CD14-positive monocyte (primary cell): ENCODE measurements around the gene CHST11. TPM values are rescaled to one million over a fixed set of nuclear protein-coding genes. Genes with fewer than 3 reads are reported as not detected.

ENCODE experiments used
- DNase-seq, 3 donors: peaks; one replicate each; pipeline ENCODE4 v3.0.0-alpha.2; 2011 to 2022
- H2AFZ ChIP-seq: 2 replicates; pipeline ENCODE4 v1.6.0; 2012; ENCODE audit warnings: mild to moderate bottlenecking, low read depth, low read length, inconsistent platforms; ENCODE audit not compliant: insufficient read depth, poor library complexity, severe bottlenecking
- H3K27ac ChIP-seq, 2 donors: 1 replicate in 1 of 2; 2 replicates in 1 of 2; pipeline ENCODE4 v1.5.1; 2012 to 2013; ENCODE audit warnings: low read length in 2 of 2, control low read depth in 1 of 2, inconsistent platforms in 1 of 2, low read depth in 1 of 2, mild to moderate bottlenecking in 1 of 2
- H3K27me3 ChIP-seq, 2 donors: one replicate each; pipeline versions ENCODE4 v1.6.0 to v1.6.1; 2011 to 2013; ENCODE audit warnings: low read length in 2 of 2; ENCODE audit not compliant: control insufficient read depth in 2 of 2, insufficient read depth in 2 of 2
- H3K36me3 ChIP-seq, 2 donors: replicated peaks in 1 of 2; 1 replicate in 1 of 2; 2 replicates in 1 of 2; pipeline versions ENCODE4 v1.5.1 to v1.6.1; 2012 to 2013; ENCODE audit warnings: low read length in 2 of 2, control low read depth in 1 of 2, inconsistent platforms in 1 of 2, mild to moderate bottlenecking in 1 of 2; ENCODE audit not compliant: insufficient read depth in 2 of 2, control insufficient read depth in 1 of 2
- H3K4me1 ChIP-seq, 2 donors: 1 replicate in 1 of 2; 2 replicates in 1 of 2; pipeline versions ENCODE4 v1.5.1 to v1.6.1; 2012 to 2013; ENCODE audit warnings: low read length in 2 of 2, control low read depth in 1 of 2, inconsistent platforms in 1 of 2, mild to moderate bottlenecking in 1 of 2, moderate library complexity in 1 of 2; ENCODE audit not compliant: insufficient read depth in 2 of 2, control insufficient read depth in 1 of 2
- H3K4me2 ChIP-seq: replicated peaks from 2 replicates; pipeline ENCODE3; 2012; ENCODE audit warnings: low read length, moderate library complexity, mild to moderate bottlenecking; ENCODE audit not compliant: poor library complexity, severe bottlenecking; ENCODE audit errors: extremely low read depth
- H3K4me3 ChIP-seq, 3 experiments: fragments of 200-600 bp in 1 of 3; sonication (generic) in 1 of 3; replicated peaks in 1 of 3; 1 replicate in 2 of 3; 2 replicates in 1 of 3; pipeline ENCODE4 v1.5.1; 2011 to 2013; ENCODE audit warnings: low read length in 3 of 3, mild to moderate bottlenecking in 3 of 3, control low read depth in 2 of 3, low read depth in 2 of 3, inconsistent platforms in 1 of 3, moderate library complexity in 1 of 3
- H3K79me2 ChIP-seq: 2 replicates; pipeline ENCODE4 v1.6.0; 2012; ENCODE audit warnings: mild to moderate bottlenecking, control low read depth, inconsistent platforms, low read length, moderate library complexity; ENCODE audit not compliant: insufficient read depth
- H3K9ac ChIP-seq: 2 replicates; pipeline ENCODE4 v1.6.0; 2017; ENCODE audit warnings: low read length, mild to moderate bottlenecking; ENCODE audit not compliant: insufficient read depth, poor library complexity, severe bottlenecking
- H3K9me3 ChIP-seq, 2 donors: replicated peaks in 1 of 2; 1 replicate in 1 of 2; 2 replicates in 1 of 2; pipeline versions ENCODE4 v1.5.1 to v1.6.1; 2012 to 2013; ENCODE audit warnings: low read length in 2 of 2, control low read depth in 1 of 2; ENCODE audit not compliant: control insufficient read depth in 1 of 2, insufficient read depth in 1 of 2
- H4K20me1 ChIP-seq: 2 replicates; pipeline ENCODE4 v1.6.0; 2012; ENCODE audit warnings: mild to moderate bottlenecking, low read length, control low read depth, moderate library complexity; ENCODE audit not compliant: insufficient read depth
- H3K27ac Mint-ChIP-seq, 7 donors: one replicate each; pipeline ENCODE4 v1.8.0; 2020; ENCODE audit warnings: mild to moderate bottlenecking in 7 of 7, mixed read lengths in 7 of 7, moderate library complexity in 6 of 7, inconsistent platforms in 2 of 7
- H3K27me3 Mint-ChIP-seq, 3 donors: one replicate each; pipeline ENCODE4 v1.8.0; 2021 to 2022; ENCODE audit warnings: low read depth in 3 of 3, mild to moderate bottlenecking in 3 of 3, mixed read lengths in 3 of 3, moderate library complexity in 3 of 3, inconsistent platforms in 1 of 3
- H3K36me3 Mint-ChIP-seq, 2 donors: one replicate each; pipeline ENCODE4 v1.8.0; 2020; ENCODE audit warnings: mixed read lengths in 2 of 2, inconsistent platforms in 1 of 2, mild to moderate bottlenecking in 1 of 2
- H3K4me1 Mint-ChIP-seq: one replicate; pipeline ENCODE4 v1.8.0; 2020; ENCODE audit warnings: mild to moderate bottlenecking, mixed read lengths
- H3K4me3 Mint-ChIP-seq, 2 donors: one replicate each; pipeline ENCODE4 v1.8.0; 2020; ENCODE audit warnings: mild to moderate bottlenecking in 2 of 2, mixed read lengths in 2 of 2, moderate library complexity in 1 of 2
- H3K9me3 Mint-ChIP-seq, 7 donors: one replicate each; pipeline ENCODE4 v1.8.0; 2020 to 2022; ENCODE audit warnings: mixed read lengths in 7 of 7, mild to moderate bottlenecking in 6 of 7, moderate library complexity in 6 of 7, inconsistent platforms in 2 of 7
- WGBS: methylation state at CpG from one replicate; pipeline ENCODE4 v1.1.5; 2013; ENCODE audit warnings: missing lambda C conversion rate; ENCODE audit not compliant: insufficient coverage; 5-methylcytosine and 5-hydroxymethylcytosine counted together
- intact Hi-C, 2 donors: fragments of 100-400 bp; cut with micrococcal nuclease; formaldehyde crosslinking; loops; one replicate each; pipeline versions ENCODE4 v1.15.0 to v1.15.1; 2023
- polyA plus RNA-seq, 3 donors: library from polyadenylated mRNA; depleted of rRNA in 1 of 3; unstranded in 2 of 3; stranded (reverse) in 1 of 3; fragments of 300-500 nt in 2 of 3; fragments of >200 nt in 1 of 3; fragmentation: Illumina TruSeq in 2 of 3; gene quantifications; 1 replicate in 2 of 3; 2 replicates in 1 of 3; pipeline ENCODE4 v1.2.3, GENCODE V29; 2012 to 2021
- TF ChIP-seq, protein P1 (sequence below): fragments of 200-600 bp; IDR thresholded peaks from one replicate; pipeline ENCODE4 v1.8.0; 2022; ENCODE audit warnings: antibody characterized with exemption, mild to moderate bottlenecking

CHST11 gene
- polyA plus RNA-seq, 3 donors = 44.4 to 66.6 (median 48.4) TPM

DNA sequence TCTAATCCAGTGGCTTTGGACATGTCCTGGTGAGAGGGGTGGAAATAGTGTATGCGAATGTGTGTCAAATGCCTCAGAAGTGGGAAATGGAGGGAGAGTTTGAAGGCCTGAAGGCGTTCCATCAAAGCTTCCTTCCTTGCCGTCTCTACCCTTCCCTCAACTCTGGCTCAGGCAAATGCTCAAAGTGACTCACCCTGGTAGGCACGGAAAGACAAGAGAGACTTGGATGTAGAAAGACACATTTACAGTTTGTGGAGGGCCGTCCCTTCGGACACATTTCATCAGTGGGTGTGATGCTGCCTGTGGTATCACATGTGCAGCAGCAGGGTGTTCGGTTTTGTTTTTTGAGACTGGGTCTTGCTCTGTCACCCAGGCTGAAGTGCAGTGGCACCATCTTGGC is 36.7 kb downstream of the CHST11 start:
- Histone ChIP-seq H3K9me3 (no peaks in the 10 kb centered on the region), H3K27me3 (no peaks in the 10 kb centered on the region), H3K4me2 (no peak overlapping the region), H3K4me3 (no peak overlapping the region), H3K27ac (peak overlapping the region in 1 of 2 donors; percentile 74), H3K79me2 (peaks cover 98% of the 10 kb centered on the region), H2AFZ (no peak overlapping the region), H3K9ac (no peak overlapping the region), H3K36me3 (peaks cover 3 to 8% of the 10 kb centered on the region in 2 donors), H3K4me1 (peaks cover 58 to 68% of the 10 kb centered on the region in 2 donors), H4K20me1 (peaks cover 100% of the 10 kb centered on the region)
- peak overlapping the region in 6 of 7 donors; percentile 3 to 81 (median 57) for H3K27ac Mint-ChIP-seq
- H3K4me3 Mint-ChIP-seq = no peak overlapping the region
- peaks cover 0 to 1% (median 0%) of the 10 kb centered on the region in 7 donors for H3K9me3 Mint-ChIP-seq
- intact Hi-C loops = no loop called here
- peaks cover 51 to 70% of the 10 kb centered on the region in 2 donors for H3K36me3 Mint-ChIP-seq
- WGBS = 72% methylated on average over 5 of the region's 7 CpGs
- peak in 1 of 3 donors; percentile 57 for DNase-seq
- TF ChIP-seq, protein P1, sequence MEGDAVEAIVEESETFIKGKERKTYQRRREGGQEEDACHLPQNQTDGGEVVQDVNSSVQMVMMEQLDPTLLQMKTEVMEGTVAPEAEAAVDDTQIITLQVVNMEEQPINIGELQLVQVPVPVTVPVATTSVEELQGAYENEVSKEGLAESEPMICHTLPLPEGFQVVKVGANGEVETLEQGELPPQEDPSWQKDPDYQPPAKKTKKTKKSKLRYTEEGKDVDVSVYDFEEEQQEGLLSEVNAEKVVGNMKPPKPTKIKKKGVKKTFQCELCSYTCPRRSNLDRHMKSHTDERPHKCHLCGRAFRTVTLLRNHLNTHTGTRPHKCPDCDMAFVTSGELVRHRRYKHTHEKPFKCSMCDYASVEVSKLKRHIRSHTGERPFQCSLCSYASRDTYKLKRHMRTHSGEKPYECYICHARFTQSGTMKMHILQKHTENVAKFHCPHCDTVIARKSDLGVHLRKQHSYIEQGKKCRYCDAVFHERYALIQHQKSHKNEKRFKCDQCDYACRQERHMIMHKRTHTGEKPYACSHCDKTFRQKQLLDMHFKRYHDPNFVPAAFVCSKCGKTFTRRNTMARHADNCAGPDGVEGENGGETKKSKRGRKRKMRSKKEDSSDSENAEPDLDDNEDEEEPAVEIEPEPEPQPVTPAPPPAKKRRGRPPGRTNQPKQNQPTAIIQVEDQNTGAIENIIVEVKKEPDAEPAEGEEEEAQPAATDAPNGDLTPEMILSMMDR = no peak
- H3K27me3 Mint-ChIP-seq = peaks cover 0 to 3% (median 2%) of the 10 kb centered on the region in 3 donors
- H3K4me1 Mint-ChIP-seq = peaks cover 85% of the 10 kb centered on the region

- Histone ChIP-seq H3K4me2 (peak overlapping the region; percentile 34), H2AFZ (no peak overlapping the region), H3K79me2 (peaks cover 98% of the 10 kb centered on the region), H4K20me1 (peaks cover 100% of the 10 kb centered on the region), H3K27me3 (no peaks in the 10 kb centered on the region), H3K4me3 (no peak overlapping the region), H3K36me3 (peaks cover 3 to 8% of the 10 kb centered on the region in 2 donors), H3K4me1 (peaks cover 60 to 68% of the 10 kb centered on the region in 2 donors), H3K9ac (no peak overlapping the region), H3K27ac (peak overlapping the region; percentile 13 to 74), H3K9me3 (no peaks in the 10 kb centered on the region)
- Mint-ChIP-seq H3K4me1 (peaks cover 86% of the 10 kb centered on the region), H3K27ac (peak overlapping the region; percentile 42 to 79 (median 66)), H3K36me3 (peaks cover 55 to 69% of the 10 kb centered on the region in 2 donors), H3K27me3 (peaks cover 0 to 3% (median 0%) of the 10 kb centered on the region in 3 donors), H3K4me3 (peak overlapping the region in 1 of 2 donors; percentile 53), H3K9me3 (peaks cover 0 to 1% (median 0%) of the 10 kb centered on the region in 7 donors)
- 68% methylated on average over 7 of the region's 13 CpGs for WGBS
- DNase-seq = peak in 1 of 3 donors; percentile 52
- TF ChIP-seq, protein P1 = no peak
- intact Hi-C loops = no loop called here
Observed at GRCh38 chr12:104494137-104494792, 37.5 kb downstream of the CHST11 start.
